Measurements from ENCODE around the gene WTIP.
A peak's percentile ranks its signal among the peaks of the same experiment; 100 is the strongest.

Gene WTIP

DNA sequence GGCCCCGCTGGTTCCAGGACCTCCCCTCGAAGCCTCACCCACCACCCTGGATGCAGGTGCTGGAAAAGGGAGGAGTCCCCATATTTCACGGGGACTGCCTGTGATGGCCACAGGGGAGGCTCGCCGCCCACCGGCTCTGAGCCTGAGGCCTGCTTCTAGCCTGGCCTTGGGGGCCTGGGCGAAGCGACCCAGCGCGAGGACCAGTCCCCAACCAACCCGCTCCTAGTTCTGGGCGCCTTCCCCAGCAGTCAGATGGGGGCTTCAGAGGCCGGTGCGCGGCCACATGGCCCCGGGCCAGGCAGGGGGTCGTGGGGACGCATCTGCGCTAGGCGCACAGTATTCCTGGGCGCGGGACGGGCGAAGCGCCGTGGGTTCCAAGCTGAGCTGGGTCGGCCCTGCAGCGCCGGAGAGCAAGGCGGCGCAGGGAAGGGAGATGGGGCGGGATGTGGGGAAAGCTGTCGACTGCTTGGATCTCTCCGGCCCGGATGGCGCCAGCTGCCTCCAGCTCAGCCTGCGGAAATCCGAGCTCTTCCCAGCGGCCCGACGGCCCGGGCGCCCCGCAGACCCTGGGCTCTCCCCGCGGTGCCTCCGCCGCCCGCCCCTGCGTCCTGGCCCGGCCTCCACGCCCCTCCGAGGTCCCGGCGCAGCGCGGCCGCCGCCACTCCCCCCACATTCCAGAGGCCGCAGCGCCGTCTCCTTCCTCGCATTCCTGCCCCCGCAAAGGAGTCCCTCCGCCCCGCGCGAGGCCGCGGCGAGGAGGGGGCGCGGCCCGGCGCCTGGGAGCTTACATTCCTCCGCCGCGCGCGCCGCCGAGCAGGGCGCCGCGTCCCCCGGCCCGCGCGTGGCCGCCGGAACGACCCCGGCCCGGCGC lies at the start of gene WTIP:
Gene WTIP (plus strand): TSS at position 788 of the 871 bp plus-strand sequence. CDS start 217 bp downstream, outside the sequence.
- peak within 1 kb of the TSS; percentile 89 for H3K4me3 Mint-ChIP-seq
- H3K4me1 Mint-ChIP-seq, result peaks cover 30% of the 10 kb centered on the region
- no peak within 1 kb of the TSS for H3K27ac Mint-ChIP-seq
- DNase-seq, result peak; percentile 91
- TF ChIP-seq, protein P1, sequence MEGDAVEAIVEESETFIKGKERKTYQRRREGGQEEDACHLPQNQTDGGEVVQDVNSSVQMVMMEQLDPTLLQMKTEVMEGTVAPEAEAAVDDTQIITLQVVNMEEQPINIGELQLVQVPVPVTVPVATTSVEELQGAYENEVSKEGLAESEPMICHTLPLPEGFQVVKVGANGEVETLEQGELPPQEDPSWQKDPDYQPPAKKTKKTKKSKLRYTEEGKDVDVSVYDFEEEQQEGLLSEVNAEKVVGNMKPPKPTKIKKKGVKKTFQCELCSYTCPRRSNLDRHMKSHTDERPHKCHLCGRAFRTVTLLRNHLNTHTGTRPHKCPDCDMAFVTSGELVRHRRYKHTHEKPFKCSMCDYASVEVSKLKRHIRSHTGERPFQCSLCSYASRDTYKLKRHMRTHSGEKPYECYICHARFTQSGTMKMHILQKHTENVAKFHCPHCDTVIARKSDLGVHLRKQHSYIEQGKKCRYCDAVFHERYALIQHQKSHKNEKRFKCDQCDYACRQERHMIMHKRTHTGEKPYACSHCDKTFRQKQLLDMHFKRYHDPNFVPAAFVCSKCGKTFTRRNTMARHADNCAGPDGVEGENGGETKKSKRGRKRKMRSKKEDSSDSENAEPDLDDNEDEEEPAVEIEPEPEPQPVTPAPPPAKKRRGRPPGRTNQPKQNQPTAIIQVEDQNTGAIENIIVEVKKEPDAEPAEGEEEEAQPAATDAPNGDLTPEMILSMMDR (IDR thresholded peaks at IDR 0.05), result no peak
- H3K36me3 Mint-ChIP-seq (ENCODE audit: low read depth), result peaks cover 10% of the 10 kb centered on the region
- H3K9me3 Mint-ChIP-seq, result no peaks in the 10 kb centered on the region
- H3K27me3 Mint-ChIP-seq (ENCODE audit: low read depth, poor library complexity), result peaks cover 14% of the 10 kb centered on the region

DNA sequence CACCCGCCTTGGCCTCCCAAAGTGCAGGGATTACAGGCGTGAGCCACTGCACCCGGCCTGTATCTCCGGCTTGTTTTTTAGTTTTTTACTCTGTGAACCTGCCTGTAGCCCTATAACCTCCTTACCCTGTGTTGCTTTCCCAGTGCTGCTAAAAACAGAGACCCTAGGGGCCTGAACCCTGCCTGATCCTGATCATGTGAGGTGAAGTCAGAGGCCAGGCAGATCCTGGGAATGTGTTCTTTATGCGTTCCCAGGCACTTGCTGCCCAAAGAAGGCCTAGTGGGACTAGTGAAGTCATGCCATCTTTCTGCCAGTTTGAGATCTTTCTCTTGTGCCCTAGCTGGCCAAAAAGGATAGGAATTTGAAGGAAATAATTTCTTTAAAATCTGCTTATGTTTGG lies 48.8 kb upstream of the WTIP start:
- Mint-ChIP-seq H3K27ac (peak overlapping the region; percentile 75), H3K9me3 (no peaks in the 10 kb centered on the region), H3K4me1 (peaks cover 40% of the 10 kb centered on the region), H3K36me3 (ENCODE audit: low read depth) (peaks cover 56% of the 10 kb centered on the region), H3K27me3 (ENCODE audit: low read depth, poor library complexity) (no peaks in the 10 kb centered on the region), H3K4me3 (no peak overlapping the region)
- TF ChIP-seq, protein P1 (IDR thresholded peaks at IDR 0.05), result no peak
- peak; percentile 10 for DNase-seq

DNA sequence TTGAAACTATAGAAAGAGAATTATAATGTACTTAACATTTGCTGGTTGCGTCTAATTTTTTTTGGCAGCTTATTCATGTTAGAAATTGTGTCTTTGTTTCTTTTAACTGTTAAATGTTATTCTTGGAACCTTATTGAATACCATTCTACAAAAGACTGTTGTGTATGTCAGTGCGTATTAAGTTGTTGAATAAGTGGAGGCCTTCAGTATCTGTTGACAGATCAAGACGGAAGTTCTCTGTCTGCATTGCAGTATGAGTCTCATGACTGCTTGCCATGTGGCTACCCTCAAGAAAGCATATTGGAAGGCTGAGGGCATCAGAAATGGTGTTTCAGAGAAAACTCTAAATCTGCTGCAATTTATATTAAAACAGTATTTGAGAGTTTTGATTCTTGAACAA lies 44.8 kb upstream of the WTIP start:
- H3K36me3 Mint-ChIP-seq (ENCODE audit: low read depth), result peaks cover 79% of the 10 kb centered on the region
- no peaks in the 10 kb centered on the region for H3K9me3 Mint-ChIP-seq
- H3K27ac Mint-ChIP-seq, result no peak overlapping the region

DNA sequence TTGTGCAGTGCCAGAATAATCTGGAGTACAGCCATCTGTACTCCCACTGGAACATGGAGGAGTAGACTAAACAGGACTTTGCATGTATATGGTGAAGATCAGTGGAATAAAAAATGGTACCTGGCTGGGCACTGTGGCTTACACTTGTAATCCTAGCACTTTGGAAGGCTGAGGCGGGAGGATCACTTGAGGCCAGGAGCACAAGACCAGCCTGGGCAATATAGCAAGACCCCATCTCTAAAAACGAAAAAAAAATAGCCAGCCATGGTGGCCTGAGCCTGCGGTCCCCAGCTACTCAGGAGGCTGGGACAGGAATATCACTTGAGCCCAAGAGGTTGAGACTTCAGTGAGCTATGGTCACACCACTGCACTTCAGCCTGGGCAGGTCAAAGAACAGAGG lies 33.4 kb upstream of the WTIP start:
- TF ChIP-seq, protein P1 (IDR thresholded peaks at IDR 0.05), result no peak
- Mint-ChIP-seq H3K4me1 (no peaks in the 10 kb centered on the region), H3K27ac (peak overlapping the region; percentile 62), H3K4me3 (no peak overlapping the region), H3K9me3 (no peaks in the 10 kb centered on the region), H3K36me3 (ENCODE audit: low read depth) (peaks cover 81% of the 10 kb centered on the region), H3K27me3 (ENCODE audit: low read depth, poor library complexity) (peaks cover 3% of the 10 kb centered on the region)
- DNase-seq, result no peak

More for the DNA sequence above, 44.8 kb upstream of the WTIP start:
- no peak for DNase-seq
- Mint-ChIP-seq H3K4me3 (no peak overlapping the region), H3K27me3 (ENCODE audit: low read depth, poor library complexity) (no peaks in the 10 kb centered on the region), H3K4me1 (peaks cover 10% of the 10 kb centered on the region)
- TF ChIP-seq, protein P1 (IDR thresholded peaks at IDR 0.05), result no peak

DNA sequence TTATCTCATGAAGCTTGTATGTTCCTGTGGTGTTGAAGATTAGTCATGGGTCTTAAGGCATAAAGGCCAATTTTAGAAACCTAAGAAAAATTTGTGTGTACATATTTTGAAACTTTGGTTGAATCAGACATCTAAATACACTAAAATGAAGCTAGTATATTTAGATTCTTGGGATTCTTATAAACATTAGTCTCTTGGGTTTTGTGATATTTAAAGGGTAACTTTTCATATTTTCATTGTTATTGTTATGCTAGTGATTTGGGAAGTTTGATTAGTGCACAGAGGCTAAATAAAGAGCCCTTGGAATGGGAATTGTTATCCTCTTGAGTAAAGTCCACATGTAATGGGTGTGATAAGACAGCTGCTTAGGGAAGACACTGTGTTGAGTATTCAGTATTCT lies 28.8 kb upstream of the WTIP start:
- Mint-ChIP-seq H3K27ac (no peak overlapping the region), H3K36me3 (ENCODE audit: low read depth) (peaks cover 75% of the 10 kb centered on the region), H3K9me3 (no peaks in the 10 kb centered on the region), H3K27me3 (ENCODE audit: low read depth, poor library complexity) (no peaks in the 10 kb centered on the region), H3K4me3 (no peak overlapping the region), H3K4me1 (no peaks in the 10 kb centered on the region)
- TF ChIP-seq, protein P1 (IDR thresholded peaks at IDR 0.05), result no peak
- no peak for DNase-seq

DNA sequence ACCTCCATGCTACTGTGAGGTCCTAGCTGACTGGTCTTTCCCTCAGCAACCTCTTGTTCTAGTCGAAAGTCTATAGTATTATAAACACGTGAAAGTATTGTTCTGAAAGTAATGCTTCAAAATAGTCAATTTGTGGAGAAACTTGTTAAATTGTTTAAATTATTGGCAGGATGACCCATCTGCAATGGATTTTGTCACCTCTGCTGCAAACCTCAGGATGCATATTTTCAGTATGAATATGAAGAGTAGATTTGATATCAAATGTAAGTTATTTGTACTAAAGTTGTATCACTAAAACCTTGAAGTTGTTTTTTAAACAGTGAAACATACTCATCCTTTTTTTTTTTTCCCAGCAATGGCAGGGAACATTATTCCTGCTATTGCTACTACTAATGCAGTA lies 27.5 kb upstream of the WTIP start:
- no peaks in the 10 kb centered on the region for H3K27me3 Mint-ChIP-seq (ENCODE audit: low read depth, poor library complexity)

More for the DNA sequence above, 27.5 kb upstream of the WTIP start:
- Mint-ChIP-seq H3K27ac (no peak overlapping the region), H3K4me1 (no peaks in the 10 kb centered on the region), H3K4me3 (no peak overlapping the region), H3K9me3 (no peaks in the 10 kb centered on the region), H3K36me3 (ENCODE audit: low read depth) (peaks cover 76% of the 10 kb centered on the region)
- TF ChIP-seq, protein P1 (IDR thresholded peaks at IDR 0.05), result no peak
- no peak for DNase-seq
